Measurements from ENCODE around the gene ABCA1. TPM values are rescaled to one million over a fixed set of nuclear protein-coding genes. Genes with fewer than 3 reads are reported as not detected.

ABCA1 gene
- total RNA-seq, 4 donors from 2014 or later, result 101 to 182 (median 151) TPM

DNA sequence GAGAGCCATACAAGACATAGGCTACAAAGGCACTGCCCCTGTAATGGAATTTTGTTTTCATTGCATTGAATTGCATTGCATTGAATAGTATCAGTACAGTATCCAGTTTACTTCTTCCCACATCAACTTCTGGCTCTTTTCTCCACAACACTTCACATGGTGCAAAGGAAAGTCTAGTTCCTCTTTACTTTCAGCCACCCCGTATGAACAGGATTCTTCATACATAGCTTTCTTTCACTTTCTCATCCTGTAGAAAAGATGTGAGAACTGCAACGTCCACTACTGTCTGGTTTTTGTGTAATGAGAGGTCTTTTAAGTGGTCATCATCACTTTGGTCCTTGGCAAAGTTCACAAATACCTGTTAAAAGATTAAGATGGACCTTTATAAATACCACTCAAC, 143.9 kb downstream of the ABCA1 start:
- TF ChIP-seq, protein P1, sequence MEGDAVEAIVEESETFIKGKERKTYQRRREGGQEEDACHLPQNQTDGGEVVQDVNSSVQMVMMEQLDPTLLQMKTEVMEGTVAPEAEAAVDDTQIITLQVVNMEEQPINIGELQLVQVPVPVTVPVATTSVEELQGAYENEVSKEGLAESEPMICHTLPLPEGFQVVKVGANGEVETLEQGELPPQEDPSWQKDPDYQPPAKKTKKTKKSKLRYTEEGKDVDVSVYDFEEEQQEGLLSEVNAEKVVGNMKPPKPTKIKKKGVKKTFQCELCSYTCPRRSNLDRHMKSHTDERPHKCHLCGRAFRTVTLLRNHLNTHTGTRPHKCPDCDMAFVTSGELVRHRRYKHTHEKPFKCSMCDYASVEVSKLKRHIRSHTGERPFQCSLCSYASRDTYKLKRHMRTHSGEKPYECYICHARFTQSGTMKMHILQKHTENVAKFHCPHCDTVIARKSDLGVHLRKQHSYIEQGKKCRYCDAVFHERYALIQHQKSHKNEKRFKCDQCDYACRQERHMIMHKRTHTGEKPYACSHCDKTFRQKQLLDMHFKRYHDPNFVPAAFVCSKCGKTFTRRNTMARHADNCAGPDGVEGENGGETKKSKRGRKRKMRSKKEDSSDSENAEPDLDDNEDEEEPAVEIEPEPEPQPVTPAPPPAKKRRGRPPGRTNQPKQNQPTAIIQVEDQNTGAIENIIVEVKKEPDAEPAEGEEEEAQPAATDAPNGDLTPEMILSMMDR (IDR thresholded peaks at IDR 0.05; ENCODE audit: low read depth), result no peak

DNA sequence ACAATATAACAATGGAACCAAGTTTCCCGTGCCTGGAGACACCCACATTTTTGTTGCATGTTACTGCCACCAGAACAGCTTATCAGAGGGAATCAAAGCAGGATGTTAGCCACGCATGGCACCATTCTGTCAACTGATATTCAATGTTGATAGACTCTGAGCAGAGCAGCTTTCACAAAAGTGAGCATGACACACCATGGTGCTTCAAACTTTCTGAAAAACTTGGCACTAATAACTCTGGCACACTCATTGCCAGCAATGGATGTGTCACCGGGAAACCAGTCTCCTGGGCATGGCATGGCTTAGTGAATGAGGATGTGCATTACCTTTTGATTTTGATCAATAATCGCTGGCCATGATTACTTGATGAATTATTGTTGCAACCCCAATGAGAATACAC, 144.4 kb downstream of the ABCA1 start:
- TF ChIP-seq, protein P1 (IDR thresholded peaks at IDR 0.05; ENCODE audit: low read depth), result no peak

DNA sequence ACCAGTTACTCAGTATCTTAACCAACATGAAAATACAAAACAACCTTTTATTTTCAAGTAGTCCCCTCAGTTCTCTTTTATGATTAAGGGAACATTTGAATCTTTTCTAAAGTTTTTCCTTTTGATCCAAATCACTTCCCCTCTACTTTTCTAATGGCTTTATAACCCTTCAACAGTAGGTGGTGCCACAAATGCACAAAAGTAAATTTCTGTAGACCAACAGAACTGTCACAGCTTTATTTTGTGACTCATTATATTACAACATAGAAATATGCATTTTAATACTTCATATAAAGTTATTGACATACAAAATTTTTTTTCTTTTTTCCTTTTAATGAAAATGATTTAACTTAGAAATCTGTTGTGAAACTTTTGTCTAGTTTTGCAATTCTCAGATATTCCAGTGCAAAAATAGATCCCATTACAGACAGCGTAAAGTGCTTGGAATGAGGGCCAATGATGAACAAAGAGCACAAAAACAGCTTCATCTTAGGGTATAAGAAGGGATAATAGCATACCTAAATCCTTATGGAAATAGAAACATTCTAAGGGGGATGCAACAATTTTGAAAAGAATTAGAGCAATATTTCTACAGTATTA, 147.1 kb downstream of the ABCA1 start:
- TF ChIP-seq, protein P1 (IDR thresholded peaks at IDR 0.05; ENCODE audit: low read depth), result no peak

DNA sequence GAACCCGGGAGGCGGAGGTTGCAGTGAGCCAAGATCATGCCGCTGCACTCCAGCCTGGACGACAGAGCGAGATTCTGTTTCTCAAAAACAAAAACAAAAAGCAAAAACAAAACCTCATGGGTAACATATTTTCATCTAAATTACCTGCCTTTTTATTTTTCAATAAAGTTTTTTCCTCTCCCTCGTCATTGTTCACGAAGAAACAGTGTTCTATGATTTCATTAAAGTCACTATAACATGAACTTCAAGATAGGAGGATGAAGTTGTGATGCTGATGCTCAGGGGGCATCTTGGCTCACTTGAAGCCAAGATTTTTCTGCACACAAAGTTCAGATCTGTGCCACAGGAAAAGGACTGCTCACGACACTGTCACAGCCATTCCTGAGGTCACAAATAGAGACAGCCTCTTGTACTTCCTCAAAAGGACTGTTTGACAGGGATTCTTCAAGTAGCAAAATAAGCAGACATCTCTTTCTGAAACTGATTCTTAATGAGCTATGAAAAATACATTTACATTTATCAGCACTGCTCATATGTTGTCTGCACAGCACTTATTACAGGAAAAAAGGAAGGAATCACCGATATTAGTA, 147.9 kb downstream of the ABCA1 start:
- TF ChIP-seq, protein P1 (IDR thresholded peaks at IDR 0.05; ENCODE audit: low read depth), result no peak

DNA sequence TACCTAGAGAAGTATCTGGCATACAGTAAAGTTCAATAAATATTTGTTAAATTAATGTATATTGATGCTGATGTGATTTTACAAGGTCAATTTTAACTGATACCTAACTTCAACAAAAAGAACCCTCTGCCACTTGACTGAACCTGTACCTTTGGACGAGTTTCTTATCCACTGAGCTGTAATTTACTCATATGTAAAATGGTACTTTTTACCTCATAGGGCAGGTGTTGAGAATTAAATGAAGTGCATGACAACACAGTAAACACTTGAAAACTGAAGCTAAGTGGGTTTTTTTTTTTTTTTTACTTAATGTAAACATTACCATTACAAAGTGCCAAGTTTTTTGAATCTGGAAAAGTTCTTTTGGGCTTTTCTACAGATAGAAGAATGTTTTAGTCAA, 148.6 kb downstream of the ABCA1 start:
- TF ChIP-seq, protein P1 (IDR thresholded peaks at IDR 0.05; ENCODE audit: low read depth), result no peak

DNA sequence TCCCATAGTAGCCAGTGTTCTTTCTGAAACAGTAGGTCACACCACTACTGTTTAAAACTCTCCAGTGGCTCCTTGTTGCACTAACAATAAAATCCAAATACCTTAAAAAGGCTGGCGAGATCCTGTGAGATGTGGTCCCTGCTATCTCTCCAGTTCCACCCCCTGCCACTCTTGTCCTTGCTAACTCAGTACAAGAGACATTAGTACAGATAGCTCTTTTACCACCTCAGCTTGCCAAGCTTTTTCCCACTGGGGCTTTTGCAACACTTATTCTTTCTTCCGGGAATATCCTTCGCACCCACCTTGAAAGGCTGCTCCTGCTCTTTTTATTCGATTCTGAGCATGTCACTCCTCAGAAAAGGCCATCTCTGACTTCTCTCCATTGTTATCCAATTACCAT, 149.2 kb downstream of the ABCA1 start:
- TF ChIP-seq, protein P1 (IDR thresholded peaks at IDR 0.05; ENCODE audit: low read depth), result no peak

DNA sequence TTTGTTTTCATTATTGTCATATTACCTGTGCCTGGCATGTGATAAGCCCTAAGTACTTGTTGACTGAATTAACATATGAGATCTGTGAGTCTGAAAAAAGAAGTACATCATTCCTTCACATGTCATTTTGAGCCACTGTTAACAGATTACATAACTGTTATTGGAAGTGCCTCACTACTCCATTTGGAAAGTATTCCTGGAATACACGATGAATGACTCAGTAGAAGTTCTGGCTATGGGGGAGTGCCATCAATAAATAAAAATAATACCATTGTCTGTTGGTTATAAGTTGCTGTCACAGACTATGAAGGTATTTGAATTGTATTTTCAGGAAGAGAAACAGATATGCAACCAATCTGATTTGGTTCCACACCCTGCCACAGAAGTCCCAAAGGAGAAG, 151.2 kb downstream of the ABCA1 start:
- TF ChIP-seq, protein P1 (IDR thresholded peaks at IDR 0.05; ENCODE audit: low read depth), result no peak
